Body of pancreas (tissue), 4 donors: Measurements from ENCODE around the gene NFS1. TPM values are rescaled to one million over a fixed set of nuclear protein-coding genes. Genes with fewer than 3 reads are reported as not detected.
A peak's percentile ranks its signal among the peaks of the same experiment; 100 is the strongest.

Source experiments
- ATAC-seq: fragments of 150-250 bp; one replicate; pipeline ENCODE4 v1.9.1; 2016
- DNase-seq, 4 donors: peaks; one replicate each; pipeline ENCODE4 v3.0.0-alpha.2; 2019
- H3K27ac ChIP-seq, 4 donors: fragments of 200-600 bp; sonication (generic); 1 replicate in 3 of 4; 2 replicates in 1 of 4; pipeline versions ENCODE4 v1.5.1 to v1.6.1; 2016 to 2019; ENCODE audit warnings: mild to moderate bottlenecking in 1 of 4, mixed read lengths in 1 of 4, moderate library complexity in 1 of 4
- H3K27me3 ChIP-seq, 2 donors: fragments of 200-600 bp; sonication (generic); one replicate each; pipeline ENCODE4 v1.6.0; 2016; ENCODE audit warnings: mild to moderate bottlenecking in 1 of 2
- H3K36me3 ChIP-seq, 2 donors: fragments of 200-600 bp; sonication (generic); replicated peaks in 1 of 2; 2 replicates each; pipeline ENCODE4 v1.5.1; 2016; ENCODE audit warnings: low read depth in 2 of 2; ENCODE audit not compliant: insufficient read depth in 1 of 2
- H3K4me1 ChIP-seq: fragments of 200-600 bp; sonication (generic); one replicate; pipeline ENCODE4 v1.6.0; 2016
- H3K4me3 ChIP-seq, 2 donors: fragments of 200-600 bp; sonication (generic); 1 replicate in 1 of 2; 2 replicates in 1 of 2; pipeline ENCODE4 v1.5.1; 2016 to 2019
- H3K9me3 ChIP-seq, 3 donors: fragments of 200-600 bp; sonication (generic); 1 replicate in 2 of 3; 2 replicates in 1 of 3; pipeline ENCODE4 v1.5.1; 2016
- POLR2A ChIP-seq, 3 donors: fragments of 450-650 bp; IDR thresholded peaks; one replicate each; pipeline ENCODE4 v1.6.1; 2016; ENCODE audit warnings: antibody characterized with exemption in 3 of 3, mild to moderate bottlenecking in 2 of 3
- WGBS, 2 donors: methylation state at CpG; one replicate each; pipeline ENCODE4 v1.1.5; 2017; 5-methylcytosine and 5-hydroxymethylcytosine counted together
- intact Hi-C: fragments of 100-400 bp; cut with DNase I; formaldehyde crosslinking; loops from one replicate; pipeline ENCODE4 v1.15.1; 2023
- total RNA-seq, 2 donors: library from RNA; depleted of rRNA; stranded (reverse); fragments of >200 nt; gene quantifications; one replicate each; pipeline ENCODE4 v1.1.0, GENCODE V29; 2016
- TF ChIP-seq, protein P1 (sequence below), 7 experiments: fragments of 450-650 bp in 4 of 7; fragments of 200-600 bp in 3 of 7; sonication (generic) in 3 of 7; IDR thresholded peaks; one replicate each; pipeline ENCODE4 v1.5.1; 2016 to 2019; ENCODE audit warnings: antibody characterized with exemption in 7 of 7

NFS1 gene
- total RNA-seq, 2 donors from 2014 or later = 15.8 to 22.1 TPM

GRCh38 chr20:35648836-35649235 is 50.3 kb downstream of the NFS1 start:
- Histone ChIP-seq H3K9me3 (no peaks in the 10 kb centered on the region), H3K4me1 (peaks cover 5% of the 10 kb centered on the region), H3K4me3 (no peak overlapping the region), H3K27ac (no peak overlapping the region), H3K27me3 (no peaks in the 10 kb centered on the region), H3K36me3 (peaks cover 0 to 5% of the 10 kb centered on the region in 2 donors)
- ATAC-seq (no peak), DNase-seq (peak in 2 of 4 donors; percentile 32 to 36)
- intact Hi-C loops = no loop called here
- no peak for TF ChIP-seq POLR2A (IDR thresholded peaks at IDR 0.05)
- TF ChIP-seq, protein P1, sequence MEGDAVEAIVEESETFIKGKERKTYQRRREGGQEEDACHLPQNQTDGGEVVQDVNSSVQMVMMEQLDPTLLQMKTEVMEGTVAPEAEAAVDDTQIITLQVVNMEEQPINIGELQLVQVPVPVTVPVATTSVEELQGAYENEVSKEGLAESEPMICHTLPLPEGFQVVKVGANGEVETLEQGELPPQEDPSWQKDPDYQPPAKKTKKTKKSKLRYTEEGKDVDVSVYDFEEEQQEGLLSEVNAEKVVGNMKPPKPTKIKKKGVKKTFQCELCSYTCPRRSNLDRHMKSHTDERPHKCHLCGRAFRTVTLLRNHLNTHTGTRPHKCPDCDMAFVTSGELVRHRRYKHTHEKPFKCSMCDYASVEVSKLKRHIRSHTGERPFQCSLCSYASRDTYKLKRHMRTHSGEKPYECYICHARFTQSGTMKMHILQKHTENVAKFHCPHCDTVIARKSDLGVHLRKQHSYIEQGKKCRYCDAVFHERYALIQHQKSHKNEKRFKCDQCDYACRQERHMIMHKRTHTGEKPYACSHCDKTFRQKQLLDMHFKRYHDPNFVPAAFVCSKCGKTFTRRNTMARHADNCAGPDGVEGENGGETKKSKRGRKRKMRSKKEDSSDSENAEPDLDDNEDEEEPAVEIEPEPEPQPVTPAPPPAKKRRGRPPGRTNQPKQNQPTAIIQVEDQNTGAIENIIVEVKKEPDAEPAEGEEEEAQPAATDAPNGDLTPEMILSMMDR (IDR thresholded peaks at IDR 0.05) = no peak

DNA sequence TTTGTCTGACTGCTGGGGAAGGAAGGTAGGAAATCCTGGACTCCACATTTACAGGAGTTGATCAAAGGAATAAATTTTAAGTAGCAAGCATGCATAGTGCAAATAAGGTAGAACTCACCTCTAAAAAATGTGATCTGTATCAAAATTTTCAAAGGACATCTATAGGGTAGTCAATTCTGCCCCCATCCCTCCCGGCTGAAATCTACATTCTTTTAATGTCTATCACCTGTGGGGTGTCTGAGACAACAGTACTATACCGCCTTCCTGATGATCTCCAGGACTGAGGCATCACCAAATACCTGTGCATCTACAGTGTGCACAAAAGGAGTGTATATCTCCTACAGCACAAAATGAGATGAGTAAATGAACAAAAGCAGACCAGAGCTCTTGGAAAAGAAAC is 54.3 kb downstream of the NFS1 start:
- no peak for ATAC-seq
- TF ChIP-seq, protein P1 (IDR thresholded peaks at IDR 0.05) = no peak
- no peak for TF ChIP-seq POLR2A (IDR thresholded peaks at IDR 0.05)
- no peak for DNase-seq
- H3K9me3 ChIP-seq = no peaks in the 10 kb centered on the region
- no peaks in the 10 kb centered on the region for H3K27me3 ChIP-seq
- no peaks in the 10 kb centered on the region for H3K36me3 ChIP-seq
- no peak overlapping the region for H3K27ac ChIP-seq
- whole genome bisulfite sequencing, 2 donors = 88 to 92% methylated on average over 2 of the region's 2 CpGs
- intact Hi-C loops = no loop called here
- H3K4me3 ChIP-seq = no peak overlapping the region
- no peaks in the 10 kb centered on the region for H3K4me1 ChIP-seq

DNA sequence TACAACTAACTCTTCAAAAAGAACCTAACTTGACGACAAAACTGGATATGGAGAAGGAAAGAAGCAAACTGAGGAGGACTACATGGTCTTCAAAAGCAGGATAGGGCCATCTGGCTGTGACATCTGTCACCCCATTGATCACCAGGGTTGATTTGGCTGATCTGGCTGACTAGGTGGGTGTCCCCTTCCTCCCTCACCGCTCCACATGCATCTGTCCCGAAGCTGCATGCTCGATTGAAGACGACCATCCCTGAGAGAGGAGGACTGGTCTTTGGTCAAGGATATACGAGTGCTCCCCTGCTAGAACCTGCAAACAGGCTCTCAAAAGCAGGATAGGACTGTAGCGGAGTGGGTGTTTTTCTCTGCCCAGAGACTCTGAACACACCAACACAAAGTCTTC is 56.1 kb downstream of the NFS1 start:
- DNase-seq = no peak
- Histone ChIP-seq H3K27me3 (no peaks in the 10 kb centered on the region), H3K4me3 (no peak overlapping the region), H3K27ac (no peak overlapping the region), H3K36me3 (no peaks in the 10 kb centered on the region), H3K9me3 (no peaks in the 10 kb centered on the region), H3K4me1 (no peaks in the 10 kb centered on the region)
- intact Hi-C loops = no loop called here
- WGBS, 2 donors = 93 to 96% methylated on average over 7 of the region's 7 CpGs
- no peak for ATAC-seq
- TF ChIP-seq, protein P1 (IDR thresholded peaks at IDR 0.05) = no peak
- no peak for TF ChIP-seq POLR2A (IDR thresholded peaks at IDR 0.05)

DNA sequence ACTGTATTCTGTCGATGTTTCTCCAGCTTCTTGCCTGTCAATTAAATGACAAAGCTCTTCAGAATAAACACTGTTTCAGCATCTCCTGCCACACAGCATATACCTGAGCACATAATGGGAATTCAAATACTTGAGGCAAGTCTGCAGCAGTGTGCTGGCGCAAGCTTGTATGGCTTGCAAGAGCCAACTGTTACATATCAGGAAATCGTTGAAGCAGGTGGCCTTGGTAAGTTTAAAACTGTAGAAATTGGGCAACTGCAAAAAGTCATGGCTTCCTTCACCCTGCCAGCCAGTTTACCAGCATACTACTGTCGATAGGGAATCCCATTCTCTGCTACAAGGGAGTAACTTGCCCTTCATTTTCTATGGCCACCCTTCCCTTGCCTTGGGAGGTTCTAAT is 57.4 kb downstream of the NFS1 start:
- no peak overlapping the region for H3K27ac ChIP-seq
- no peaks in the 10 kb centered on the region for H3K4me1 ChIP-seq
- 54 to 70% methylated on average over 4 of the region's 4 CpGs for WGBS, 2 donors
- ATAC-seq = no peak
- H3K9me3 ChIP-seq = no peaks in the 10 kb centered on the region
- no peaks in the 10 kb centered on the region for H3K36me3 ChIP-seq
- TF ChIP-seq, protein P1 (IDR thresholded peaks at IDR 0.05) = no peak
- TF ChIP-seq POLR2A (IDR thresholded peaks at IDR 0.05) = no peak
- DNase-seq = no peak
- H3K4me3 ChIP-seq = no peak overlapping the region
- intact Hi-C loops = no loop called here
- H3K27me3 ChIP-seq = no peaks in the 10 kb centered on the region

DNA sequence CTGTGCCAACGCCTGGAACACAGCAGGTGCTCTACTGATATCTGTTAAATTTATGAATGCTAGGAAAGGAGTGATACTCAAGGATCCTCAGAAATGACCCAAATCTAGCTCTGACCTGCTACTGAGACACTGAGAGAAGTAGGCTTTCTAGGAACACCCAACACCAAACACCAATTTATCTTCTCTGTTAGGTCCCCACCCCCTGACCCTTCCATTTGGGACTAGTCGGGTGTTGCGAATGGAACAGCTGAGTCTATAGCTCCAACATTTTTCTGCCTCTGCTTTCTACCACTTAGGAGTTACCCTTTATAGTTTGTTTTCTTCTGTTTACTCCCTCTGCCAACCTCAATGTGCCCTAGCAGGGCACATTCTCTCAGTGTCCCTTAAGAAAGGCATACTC is 58.4 kb downstream of the NFS1 start:
- Histone ChIP-seq H3K27ac (no peak overlapping the region), H3K4me1 (peaks cover 8% of the 10 kb centered on the region), H3K27me3 (no peaks in the 10 kb centered on the region), H3K36me3 (no peaks in the 10 kb centered on the region), H3K9me3 (no peaks in the 10 kb centered on the region), H3K4me3 (no peak overlapping the region)
- TF ChIP-seq, protein P1 (IDR thresholded peaks at IDR 0.05) = no peak
- TF ChIP-seq POLR2A (IDR thresholded peaks at IDR 0.05) = no peak
- intact Hi-C loops = no loop called here
- ATAC-seq (no peak), DNase-seq (no peak)
- WGBS, 2 donors = 61 to 62% methylated on average over 3 of the region's 3 CpGs
